ENCODE results near the gene ELP4.

The ELP4 gene

DNA sequence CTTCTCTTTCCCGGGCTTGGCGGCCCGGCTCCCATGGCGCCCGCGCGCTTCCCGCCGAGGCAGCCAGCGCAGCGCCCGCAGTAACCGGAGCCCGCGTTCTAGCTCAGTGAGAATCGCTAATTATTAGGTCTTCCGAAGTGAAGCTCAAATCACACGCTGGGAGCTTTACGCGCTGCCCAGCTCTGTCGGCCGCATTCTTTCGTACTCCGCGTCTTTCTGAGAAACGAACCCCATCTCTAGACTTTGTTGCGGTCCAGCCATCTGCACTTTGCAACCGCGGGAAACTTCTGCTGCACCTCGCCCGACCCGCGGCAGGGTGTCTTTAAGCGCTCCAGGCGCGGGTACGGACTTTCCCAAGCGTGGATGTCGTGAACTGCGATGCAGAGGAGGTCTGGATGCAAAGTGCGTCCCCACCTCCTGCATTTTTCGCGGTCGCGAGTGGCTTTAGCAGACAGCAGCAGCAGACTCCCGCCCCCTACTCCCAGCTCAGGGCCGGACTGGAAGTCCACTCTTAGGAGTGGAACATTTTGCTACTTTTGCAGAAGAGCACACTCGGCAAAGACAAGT is 307.6 kb downstream of the ELP4 start:
- H3K4me3 ChIP-seq (ENCODE audit: low read length), result no peak overlapping the region
- no peak for DNase-seq (ENCODE audit: low read depth)

GRCh38 chr11:31817621-31818424 is 308.3 kb downstream of the ELP4 start:
- no peak overlapping the region for H3K4me3 ChIP-seq (ENCODE audit: low read length)
- TF ChIP-seq, protein P1, sequence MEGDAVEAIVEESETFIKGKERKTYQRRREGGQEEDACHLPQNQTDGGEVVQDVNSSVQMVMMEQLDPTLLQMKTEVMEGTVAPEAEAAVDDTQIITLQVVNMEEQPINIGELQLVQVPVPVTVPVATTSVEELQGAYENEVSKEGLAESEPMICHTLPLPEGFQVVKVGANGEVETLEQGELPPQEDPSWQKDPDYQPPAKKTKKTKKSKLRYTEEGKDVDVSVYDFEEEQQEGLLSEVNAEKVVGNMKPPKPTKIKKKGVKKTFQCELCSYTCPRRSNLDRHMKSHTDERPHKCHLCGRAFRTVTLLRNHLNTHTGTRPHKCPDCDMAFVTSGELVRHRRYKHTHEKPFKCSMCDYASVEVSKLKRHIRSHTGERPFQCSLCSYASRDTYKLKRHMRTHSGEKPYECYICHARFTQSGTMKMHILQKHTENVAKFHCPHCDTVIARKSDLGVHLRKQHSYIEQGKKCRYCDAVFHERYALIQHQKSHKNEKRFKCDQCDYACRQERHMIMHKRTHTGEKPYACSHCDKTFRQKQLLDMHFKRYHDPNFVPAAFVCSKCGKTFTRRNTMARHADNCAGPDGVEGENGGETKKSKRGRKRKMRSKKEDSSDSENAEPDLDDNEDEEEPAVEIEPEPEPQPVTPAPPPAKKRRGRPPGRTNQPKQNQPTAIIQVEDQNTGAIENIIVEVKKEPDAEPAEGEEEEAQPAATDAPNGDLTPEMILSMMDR (IDR thresholded peaks at IDR 0.05; ENCODE audit: insufficient read depth, low read depth, low read length, missing control alignments), result no peak
- DNase-seq (ENCODE audit: low read depth), result no peak

More for the DNA sequence above, 307.6 kb downstream of the ELP4 start:
- TF ChIP-seq, protein P1 (IDR thresholded peaks at IDR 0.05; ENCODE audit: insufficient read depth, low read depth, low read length, missing control alignments), result no peak

DNA sequence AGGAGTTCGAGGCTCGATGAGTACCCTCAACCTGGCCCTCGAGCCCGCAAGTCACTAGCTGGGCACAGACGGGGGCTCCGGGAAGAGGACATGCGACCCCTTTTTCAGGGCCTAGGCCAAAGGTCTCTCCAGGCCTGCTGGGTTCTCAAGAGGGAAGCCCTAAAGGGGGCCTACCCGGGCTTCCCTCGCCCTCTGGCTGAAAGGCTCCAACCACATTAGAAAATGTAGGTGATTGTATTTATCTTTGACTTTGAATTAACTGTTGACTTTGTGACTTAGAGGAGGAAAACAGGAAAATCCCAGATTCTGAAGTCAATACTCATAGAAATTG is 308.8 kb downstream of the ELP4 start:
- H3K4me3 ChIP-seq (ENCODE audit: low read length), result no peak overlapping the region
- no peak for DNase-seq (ENCODE audit: low read depth)
- TF ChIP-seq, protein P1 (IDR thresholded peaks at IDR 0.05; ENCODE audit: insufficient read depth, low read depth, low read length, missing control alignments), result no peak

DNA sequence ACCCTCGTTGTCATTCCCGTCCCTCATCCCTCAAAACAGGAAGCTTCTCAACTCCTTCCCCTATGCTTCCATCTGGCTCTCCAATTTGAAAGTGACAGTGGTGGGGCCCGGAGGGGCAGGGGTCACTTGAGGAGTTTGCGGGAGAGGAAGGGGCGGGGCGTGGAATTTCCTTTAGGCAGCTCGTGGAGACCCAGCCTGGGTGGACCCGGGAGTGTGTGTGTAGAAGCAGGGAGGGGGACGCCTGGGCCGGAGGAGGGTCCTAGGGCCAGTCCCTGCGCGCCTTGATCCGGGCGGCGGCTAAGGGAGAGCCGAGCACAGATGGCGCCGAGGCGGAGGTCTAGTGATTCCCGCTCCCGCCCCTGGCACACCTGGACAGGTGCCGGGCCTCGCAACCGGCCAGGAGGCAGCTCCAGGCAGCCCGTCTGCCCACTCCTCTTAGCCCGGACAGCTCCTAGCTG is 309.3 kb downstream of the ELP4 start:
- TF ChIP-seq, protein P1 (IDR thresholded peaks at IDR 0.05; ENCODE audit: insufficient read depth, low read depth, low read length, missing control alignments), result no peak
- no peak overlapping the region for H3K4me3 ChIP-seq (ENCODE audit: low read length)
- DNase-seq (ENCODE audit: low read depth), result no peak

DNA sequence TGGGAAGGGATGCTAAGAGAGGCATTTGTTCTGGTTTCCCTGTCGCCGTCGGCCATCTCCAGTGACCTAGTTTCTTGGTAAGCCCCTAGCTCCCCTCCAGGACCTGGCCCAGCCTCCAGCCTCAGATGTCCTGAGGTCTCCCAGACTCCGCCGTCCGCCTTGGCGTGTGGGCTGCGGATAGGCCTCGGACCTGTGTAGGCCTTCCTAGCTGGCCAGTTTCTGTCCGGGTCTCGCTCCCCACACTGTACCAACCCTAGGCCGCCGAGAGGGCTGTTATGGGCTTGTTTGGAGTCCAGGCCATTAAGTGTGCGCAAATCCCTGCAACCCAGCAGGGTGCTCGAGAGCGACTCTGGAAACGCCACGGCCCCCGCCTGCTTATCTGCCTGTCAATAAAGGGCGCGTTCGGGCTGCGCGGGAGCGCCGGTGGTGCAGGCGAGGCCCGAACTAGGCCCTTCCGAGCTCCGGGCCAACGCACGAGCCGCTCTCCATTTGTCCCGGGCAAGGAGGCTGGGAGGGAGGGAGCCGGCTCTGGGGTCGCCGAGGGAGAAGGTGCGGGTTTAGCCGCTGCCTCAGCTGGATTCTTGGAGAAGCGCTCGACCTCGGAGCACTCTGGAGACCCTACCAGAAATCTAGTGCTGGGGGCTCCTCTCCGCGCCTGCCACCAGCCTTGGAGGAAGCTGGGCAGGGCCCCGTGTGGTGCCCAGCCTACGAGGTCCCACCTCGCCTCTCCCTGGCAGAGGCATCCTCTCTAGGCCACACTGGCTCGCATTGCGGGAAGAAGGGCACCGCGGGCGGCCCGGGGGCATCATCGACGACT is 310.3 kb downstream of the ELP4 start:
- TF ChIP-seq, protein P1 (IDR thresholded peaks at IDR 0.05; ENCODE audit: insufficient read depth, low read depth, low read length, missing control alignments), result no peak
- no peak overlapping the region for H3K4me3 ChIP-seq (ENCODE audit: low read length)
- no peak for DNase-seq (ENCODE audit: low read depth)

DNA sequence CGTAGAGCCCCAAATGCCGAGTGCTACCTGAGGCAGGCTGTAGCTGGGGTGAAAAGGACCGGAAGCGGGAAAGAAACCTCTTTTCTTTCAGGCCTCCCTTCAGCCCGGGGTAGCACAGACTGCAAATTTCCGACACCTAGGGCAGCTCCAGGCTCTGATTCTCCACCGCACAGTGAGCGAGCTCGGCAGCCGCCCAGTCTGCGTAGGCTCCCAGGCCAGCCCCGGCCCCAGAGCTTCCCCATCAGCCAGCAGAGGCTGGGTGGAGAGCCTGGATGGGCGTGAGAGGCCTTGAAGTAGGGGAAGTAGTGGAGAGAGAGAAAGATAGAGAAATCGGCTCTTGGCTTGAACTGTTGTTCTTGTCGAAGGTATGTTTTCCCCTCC is 310.9 kb downstream of the ELP4 start:
- H3K4me3 ChIP-seq (ENCODE audit: low read length), result no peak overlapping the region
- TF ChIP-seq, protein P1 (IDR thresholded peaks at IDR 0.05; ENCODE audit: insufficient read depth, low read depth, low read length, missing control alignments), result no peak
- no peak for DNase-seq (ENCODE audit: low read depth)
